Measurements from ENCODE around the gene ALDOB.
A peak's percentile ranks its signal among the peaks of the same experiment; 100 is the strongest.
"Not testable (repeated sequence)": the region's sequence is repeated elsewhere in the genome, so short reads cannot be mapped to it uniquely, and the experiment has no call there.

The ALDOB gene

GRCh38 chr9:101421653-101422065, 13.9 kb downstream of the ALDOB start:
- DNase-seq (ENCODE audit: low read depth), result no peak

- no peak for DNase-seq (ENCODE audit: low read depth)
These were observed 15.7 kb downstream of the ALDOB start for GRCh38 chr9:101419863-101420262.

- DNase-seq (ENCODE audit: low read depth), result no peak
These were observed 16.8 kb downstream of the ALDOB start for GRCh38 chr9:101418518-101419430.

- no peak for DNase-seq (ENCODE audit: low read depth)
These were observed 17.6 kb downstream of the ALDOB start for GRCh38 chr9:101417977-101418376.

GRCh38 chr9:101417389-101417788, 18.2 kb downstream of the ALDOB start:
- DNase-seq (ENCODE audit: low read depth), result no peak

- no peak for DNase-seq (ENCODE audit: low read depth)
These were observed 20.0 kb downstream of the ALDOB start for GRCh38 chr9:101415578-101415977.

- DNase-seq (ENCODE audit: low read depth), result no peak
These were observed 20.7 kb downstream of the ALDOB start for GRCh38 chr9:101414839-101415238.

GRCh38 chr9:101409079-101409477, 26.5 kb downstream of the ALDOB start:
- DNase-seq (ENCODE audit: low read depth), result no peak

GRCh38 chr9:101408374-101409078, 27.0 kb downstream of the ALDOB start:
- no peak for DNase-seq (ENCODE audit: low read depth)

- no peak for DNase-seq (ENCODE audit: low read depth)
These were observed 31.9 kb downstream of the ALDOB start for GRCh38 chr9:101403516-101404285.

- DNase-seq (ENCODE audit: low read depth), result no peak
These were observed 35.5 kb downstream of the ALDOB start for GRCh38 chr9:101400120-101400519.

- no peak for DNase-seq (ENCODE audit: low read depth)
These were observed 36.0 kb downstream of the ALDOB start for GRCh38 chr9:101399643-101399970.

- DNase-seq (ENCODE audit: low read depth), result no peak
These were observed 36.5 kb downstream of the ALDOB start for GRCh38 chr9:101398930-101399642.

GRCh38 chr9:101398068-101398929, 37.3 kb downstream of the ALDOB start, which contains the start of the genes MRPL50 and ZNF189:
MRPL50 (minus strand) TSS chr9:101398618; CDS start chr9:101398592, 26 bp downstream.
ZNF189 (plus strand) TSS chr9:101398851; CDS start chr9:101399157, 306 bp downstream.
- DNase-seq (ENCODE audit: low read depth), result peak; percentile 92

GRCh38 chr9:101397746-101398067, 37.9 kb downstream of the ALDOB start:
- no peak for DNase-seq (ENCODE audit: low read depth)

GRCh38 chr9:101394687-101395086, 40.9 kb downstream of the ALDOB start:
- DNase-seq (ENCODE audit: low read depth), result no peak

- DNase-seq (ENCODE audit: low read depth), result no peak
These were observed 42.4 kb downstream of the ALDOB start for GRCh38 chr9:101393135-101393534.

- DNase-seq (ENCODE audit: low read depth), result no peak
These were observed 47.0 kb downstream of the ALDOB start for GRCh38 chr9:101388507-101388993.

- DNase-seq (ENCODE audit: low read depth), result no peak
These were observed 47.6 kb downstream of the ALDOB start for GRCh38 chr9:101387871-101388506.

- DNase-seq (ENCODE audit: low read depth), result not testable (repeated sequence)
These were observed 50.6 kb downstream of the ALDOB start, which contains the start of gene BAAT for GRCh38 chr9:101384873-101385536. BAAT (minus strand) TSS chr9:101385006; CDS start chr9:101371404, 13,602 bp downstream.

Measured in activated T-cell treated with anti-CD3 and anti-CD28 coated beads for 48 hours (primary cell).